Right hindlimb (tissue), 1 donor: ENCODE data around the gene PLEKHH3.
"Not testable (repeated sequence)": the region's sequence is repeated elsewhere in the genome, so short reads cannot be mapped to it uniquely, and the experiment has no call there.

Experiments
- DNase-seq: peaks from one replicate; pipeline ENCODE4 v3.0.0-alpha.2; 2018

PLEKHH3 gene

GRCh38 chr17:42670789-42671657 lies 5.8 kb downstream of the PLEKHH3 start:
- DNase-seq, result no peak

DNA sequence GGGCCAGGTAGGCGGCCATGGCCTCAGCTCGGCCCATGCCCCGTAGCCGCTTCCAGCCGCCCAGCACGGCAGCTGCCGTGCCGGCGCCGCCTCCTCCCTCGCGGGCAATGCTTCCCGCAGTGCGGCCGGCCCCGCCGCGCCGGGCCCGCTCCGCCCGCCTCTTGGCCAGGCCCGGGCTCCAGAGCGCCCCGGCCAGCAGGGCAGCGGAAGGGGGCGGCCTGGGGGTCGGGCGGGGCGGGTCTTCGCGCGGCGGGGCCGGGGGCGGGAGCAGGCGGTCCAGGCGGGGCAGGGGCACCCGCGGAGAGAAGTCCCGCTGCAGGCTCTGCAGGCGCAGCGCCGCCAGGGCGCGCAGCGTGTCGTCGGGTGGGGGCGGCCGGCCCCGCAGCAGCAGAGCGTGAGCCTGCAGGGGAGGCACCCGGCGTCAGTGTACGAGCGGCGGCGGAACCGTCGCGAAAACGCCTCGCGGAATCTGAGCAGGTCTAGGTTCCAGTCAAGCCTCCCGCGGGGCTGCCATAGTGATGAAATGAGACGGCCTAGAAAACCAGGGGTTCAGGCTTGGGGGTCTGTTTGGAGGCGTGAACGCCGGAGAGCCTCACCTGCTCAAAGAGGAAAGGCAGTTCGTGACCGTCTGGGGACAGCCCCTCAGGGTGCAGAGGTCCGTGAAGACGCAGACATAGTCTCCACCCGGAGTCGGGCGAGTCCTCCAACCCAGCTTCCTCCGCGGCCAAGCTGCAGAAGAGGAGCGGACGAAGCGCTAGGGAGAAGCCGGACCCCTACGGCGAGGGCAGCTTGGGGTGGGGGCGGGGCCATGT lies 6.6 kb downstream of the PLEKHH3 start:
- no peak for DNase-seq

GRCh38 chr17:42669705-42669976 lies 7.2 kb downstream of the PLEKHH3 start:
- DNase-seq, result no peak

GRCh38 chr17:42667088-42667951 lies 9.5 kb downstream of the PLEKHH3 start:
- peak; percentile 24 for DNase-seq

DNA sequence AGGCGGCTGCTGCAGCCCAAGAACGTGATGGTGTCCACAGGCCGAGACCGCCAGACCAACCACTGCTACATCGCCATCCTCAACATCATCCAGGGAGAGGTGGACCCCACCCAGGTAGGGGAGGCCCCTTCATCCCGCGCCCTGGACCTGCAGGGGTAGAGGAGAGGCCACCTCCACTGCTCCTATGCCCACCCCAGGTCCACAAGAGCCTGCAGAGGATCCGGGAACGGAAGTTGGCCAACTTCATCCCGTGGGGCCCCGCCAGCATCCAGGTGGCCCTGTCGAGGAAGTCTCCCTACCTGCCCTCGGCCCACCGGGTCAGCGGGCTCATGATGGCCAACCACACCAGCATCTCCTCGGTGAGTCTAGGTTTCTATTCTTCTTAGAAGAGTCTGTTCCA lies 10.7 kb downstream of the PLEKHH3 start:
- DNase-seq, result not testable (repeated sequence)

- DNase-seq, result no peak
These were observed 11.2 kb downstream of the PLEKHH3 start for GRCh38 chr17:42665581-42666001.

DNA sequence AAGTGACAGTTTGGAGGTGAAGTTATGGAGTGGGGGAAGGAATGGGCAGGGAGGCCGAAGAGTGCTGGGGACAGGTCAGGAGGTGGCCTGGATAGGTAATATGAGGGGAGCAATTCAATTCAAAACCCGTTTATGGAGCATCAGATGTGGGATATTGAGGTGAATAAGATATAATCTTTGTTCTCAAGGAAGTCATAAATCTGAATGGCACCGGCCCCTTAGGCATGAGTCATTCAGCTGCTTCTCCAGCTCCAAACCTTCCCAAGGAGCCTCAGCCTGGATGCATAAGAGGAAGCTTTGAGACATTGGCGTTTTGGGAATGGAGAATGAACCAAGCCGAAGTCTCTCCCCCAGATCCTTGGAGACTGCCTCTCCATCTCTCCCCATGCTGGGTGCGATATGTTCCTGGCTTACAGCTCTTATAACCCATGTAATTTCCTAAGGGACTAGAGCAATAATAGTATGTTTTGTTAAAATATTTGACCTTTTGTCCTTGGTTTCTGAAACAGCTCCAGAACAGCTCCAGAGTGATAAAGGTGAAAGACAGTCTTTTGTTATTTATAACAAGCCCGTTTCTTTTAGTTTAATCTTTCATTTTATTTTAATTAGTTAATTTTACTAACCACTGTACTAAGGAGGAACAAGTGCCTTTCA lies 16.0 kb downstream of the PLEKHH3 start:
- no peak for DNase-seq

- DNase-seq, result not testable (repeated sequence)
These were observed 16.9 kb downstream of the PLEKHH3 start for GRCh38 chr17:42659932-42660274.

- DNase-seq, result peak; percentile 95
These were observed 17.5 kb downstream of the PLEKHH3 start, which contains the start of gene TUBG2 for GRCh38 chr17:42659079-42659931. Gene TUBG2, plus strand, starts transcription at chr17:42659284. Its CDS starts 220 bp downstream, at chr17:42659504.

DNA sequence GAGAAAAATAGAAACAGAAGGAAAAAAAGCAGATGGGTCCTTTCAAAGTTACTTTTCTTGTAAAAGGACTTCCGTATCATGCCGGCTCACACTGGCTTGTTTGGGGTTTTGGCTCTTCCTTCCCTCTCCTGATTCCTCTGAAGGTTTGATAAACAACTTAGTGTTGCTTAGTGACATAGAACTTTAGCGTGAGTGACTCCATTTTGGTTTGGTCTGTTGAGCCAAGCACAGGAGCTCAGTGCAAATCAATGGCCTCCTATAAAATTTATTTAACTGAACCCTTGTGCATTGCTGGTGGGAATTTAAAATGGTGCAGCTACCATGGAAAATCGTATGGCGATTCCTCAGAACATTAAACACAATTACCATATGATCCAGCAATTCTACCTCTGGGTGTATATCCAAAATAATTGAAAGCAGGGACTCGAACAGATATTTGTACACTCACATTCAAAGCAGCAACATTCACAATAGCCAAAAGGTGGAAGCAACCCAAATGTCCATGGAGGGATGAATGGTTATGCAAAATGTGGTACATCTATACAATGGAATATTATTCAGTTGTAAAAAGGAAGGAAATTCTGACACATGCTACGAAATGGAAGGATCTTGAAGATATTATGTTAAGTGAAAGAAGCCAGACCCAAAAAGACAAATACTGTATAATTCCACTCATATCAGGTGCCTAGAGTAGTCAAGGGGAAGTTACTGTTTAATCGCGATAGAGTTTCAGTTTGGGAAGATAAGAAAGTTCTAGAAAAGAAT lies 18.8 kb downstream of the PLEKHH3 start:
- no peak for DNase-seq

DNA sequence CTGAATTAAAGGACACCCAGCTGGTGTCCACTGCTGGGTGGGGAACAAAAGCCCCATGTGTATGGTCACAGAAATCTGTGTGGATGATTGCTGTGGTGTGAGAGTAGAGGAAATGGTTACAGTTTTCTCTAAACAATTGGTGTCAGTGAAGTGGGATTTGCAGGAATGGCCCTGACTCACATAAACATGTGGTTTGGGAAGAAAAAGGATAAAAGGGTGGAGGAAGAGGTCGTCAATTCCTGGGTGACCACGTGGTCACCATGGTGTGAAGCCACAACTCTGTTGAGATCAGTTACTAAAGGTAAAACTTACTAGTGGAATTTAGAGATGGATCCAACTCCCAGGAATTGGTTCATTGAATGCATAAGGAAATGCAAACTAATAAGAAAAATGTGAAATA lies 21.3 kb downstream of the PLEKHH3 start:
- no peak for DNase-seq

- peak; percentile 83 for DNase-seq
These were observed 23.3 kb downstream of the PLEKHH3 start for GRCh38 chr17:42653179-42654124.

DNA sequence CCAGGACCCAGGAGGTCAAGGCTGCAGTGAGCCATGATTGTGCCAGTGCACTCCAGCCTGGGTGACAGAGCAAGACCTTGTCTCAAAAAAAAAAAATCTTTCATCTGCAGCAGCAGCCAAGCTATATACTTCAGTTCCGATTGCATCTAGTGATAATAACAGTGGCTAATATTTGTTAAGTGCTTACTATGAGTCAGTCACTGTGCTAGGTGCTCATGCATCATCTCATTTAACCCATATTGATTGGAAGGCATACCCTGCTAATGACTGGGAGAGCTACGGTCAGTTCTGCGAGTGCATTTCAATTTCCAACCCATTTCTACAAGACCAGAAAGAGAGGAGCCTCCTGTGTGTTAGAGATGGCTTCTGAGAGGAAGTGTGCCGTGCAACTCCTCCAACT lies 25.4 kb downstream of the PLEKHH3 start:
- no peak for DNase-seq

DNA sequence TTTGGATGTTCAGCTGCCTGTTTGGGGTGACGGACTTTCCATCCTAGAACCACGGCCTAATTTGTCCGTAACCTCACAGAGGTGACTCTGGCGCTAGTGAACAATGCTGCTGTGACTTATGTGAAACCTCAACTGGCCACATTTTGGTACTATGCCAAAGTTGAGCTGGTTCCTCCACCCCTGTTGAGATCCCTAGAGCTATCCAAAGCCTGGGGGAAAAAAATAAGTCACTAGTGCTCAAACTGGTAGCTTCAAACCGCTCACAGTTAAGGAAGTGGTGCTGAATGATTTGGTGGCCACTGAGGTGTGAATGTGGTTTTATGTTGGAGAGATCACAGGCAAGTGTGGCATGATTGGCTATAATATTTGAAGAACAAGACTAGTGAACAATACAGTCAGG lies 29.0 kb downstream of the PLEKHH3 start:
- no peak for DNase-seq

GRCh38 chr17:42642336-42642735 lies 34.5 kb downstream of the PLEKHH3 start:
- DNase-seq, result no peak

- no peak for DNase-seq
These were observed 36.7 kb downstream of the PLEKHH3 start for GRCh38 chr17:42640121-42640520.

GRCh38 chr17:42639525-42640113 lies 37.2 kb downstream of the PLEKHH3 start:
- DNase-seq, result no peak

GRCh38 chr17:42632949-42633444 lies 43.8 kb downstream of the PLEKHH3 start:
- DNase-seq, result no peak

- DNase-seq, result no peak
These were observed 47.3 kb downstream of the PLEKHH3 start for GRCh38 chr17:42629411-42630009.
